GM12878 (cell line): Measurements from ENCODE around the gene LYG1. TPM values are rescaled to one million over a fixed set of nuclear protein-coding genes. Genes with fewer than 3 reads are reported as not detected.

Experiments
- ATAC-seq: fragments of 200-7000 bp; cut with Tn5 transposase; 3 replicates; pipeline ENCODE4 v1.9.1; 2020; ENCODE audit warnings: mild to moderate bottlenecking, moderate library complexity
- BruUV-seq: library from RNA; stranded (reverse); fragments of 400-500 nt; replicated peaks from 2 replicates; lab custom pipeline; 2021; lab: Mats Ljungman, UMichigan
- CTCF ChIA-PET: fragments of 300-600 bp; sonication (Branson Sonifier 250); formaldehyde crosslinking; extraction: SDS; loops from one replicate; lab custom pipeline; 2021; ENCODE audit warnings: inconsistent platforms; lab: Yijun Ruan, JAX
- POLR2A ChIA-PET: fragments of 350-600 bp; formaldehyde crosslinking; extraction: SDS; loops from one replicate; lab custom pipeline; 2021; ENCODE audit warnings: inconsistent platforms; lab: Charles Lee
- RAD21 ChIA-PET: fragments of 300-600 bp; sonication (Branson Sonifier 250); formaldehyde crosslinking; loops from one replicate; lab custom pipeline; 2023; ENCODE audit warnings: antibody characterized with exemption; ENCODE audit not compliant: unreplicated experiment; lab: Charles Lee
- SMC1A ChIA-PET: fragments of 300-600 bp; sonication (Branson Sonifier 250); formaldehyde crosslinking; loops from one replicate; lab custom pipeline; 2023; ENCODE audit not compliant: unreplicated experiment, uncharacterized antibody; lab: Charles Lee
- DNase-seq: peaks from one replicate; pipeline ENCODE4 v3.0.0-alpha.2; 2011; ENCODE audit warnings: low read depth, low spot score
- FAIRE-seq: peaks from 3 replicates; lab custom pipeline; 2011; peaks lifted over from hg19 to GRCh38; lab: Jason Lieb, UNC
- H2AFZ ChIP-seq: 2 replicates; pipeline ENCODE4 v1.6.0; 2011; ENCODE audit warnings: low read depth, low read length, control low read depth; ENCODE audit not compliant: control insufficient read depth
- H3K27ac ChIP-seq: 2 replicates; pipeline ENCODE4 v1.5.1; 2011; ENCODE audit warnings: control low read depth; ENCODE audit not compliant: control insufficient read depth, insufficient read depth
- H3K27me3 ChIP-seq, 2 experiments: replicated peaks in 1 of 2; 2 replicates each; pipeline versions ENCODE4 v1.6.0 to v1.6.1; 2011; ENCODE audit warnings: low read length in 1 of 2; ENCODE audit not compliant: control insufficient read depth in 2 of 2, insufficient read depth in 2 of 2
- H3K36me3 ChIP-seq, 2 experiments: 2 replicates each; pipeline ENCODE4 v1.5.1; 2011; ENCODE audit warnings: low read length in 1 of 2; ENCODE audit not compliant: control insufficient read depth in 2 of 2, insufficient read depth in 2 of 2
- H3K4me1 ChIP-seq: 2 replicates; pipeline ENCODE4 v1.6.1; 2011; ENCODE audit warnings: mild to moderate bottlenecking, low read length, moderate library complexity, mixed read lengths; ENCODE audit not compliant: control insufficient read depth, insufficient read depth
- H3K4me2 ChIP-seq: 2 replicates; pipeline ENCODE4 v1.6.0; 2011; ENCODE audit warnings: control low read depth; ENCODE audit not compliant: control insufficient read depth, insufficient read depth
- H3K4me3 ChIP-seq: fragments of 200-600 bp; sonication (generic); 2 replicates; pipeline ENCODE4 v1.5.1; 2016
- H3K79me2 ChIP-seq: 2 replicates; pipeline ENCODE4 v1.6.0; 2011; ENCODE audit warnings: low read length; ENCODE audit not compliant: control insufficient read depth, insufficient read depth
- H3K9ac ChIP-seq: 2 replicates; pipeline ENCODE4 v1.8.0; 2011; ENCODE audit warnings: low read length, control low read depth, mixed read lengths; ENCODE audit not compliant: control insufficient read depth, insufficient read depth
- H3K9me3 ChIP-seq: replicated peaks from 3 replicates; pipeline ENCODE4 v1.5.1; 2011; ENCODE audit warnings: mild to moderate bottlenecking, low read length; ENCODE audit not compliant: control insufficient read depth, insufficient read depth
- H4K20me1 ChIP-seq: 2 replicates; pipeline ENCODE4 v1.6.0; 2011; ENCODE audit not compliant: control insufficient read depth, insufficient read depth
- ATF7 ChIP-seq: fragments of 450-650 bp; IDR thresholded peaks from 2 replicates; pipeline ENCODE4 v1.6.1; 2016; ENCODE audit warnings: low read depth, mild to moderate bottlenecking
- KLF5 ChIP-seq: fragments of 450-650 bp; IDR thresholded peaks from 2 replicates; pipeline ENCODE4 v1.6.1; 2014; ENCODE audit warnings: mild to moderate bottlenecking; ENCODE audit not compliant: partially characterized antibody
- PKNOX1 ChIP-seq: fragments of 450-650 bp; IDR thresholded peaks from 2 replicates; pipeline ENCODE4 v1.6.1; 2016; ENCODE audit warnings: mild to moderate bottlenecking
- PRDM15 ChIP-seq: fragments of 450-650 bp; formaldehyde crosslinking; IDR thresholded peaks from 2 replicates; pipeline ENCODE4 v1.4.0; 2020; ENCODE audit warnings: mild to moderate bottlenecking, moderate library complexity
- RAD51 ChIP-seq: fragments of 450-650 bp; IDR thresholded peaks from 2 replicates; pipeline ENCODE4 v1.6.1; 2016; ENCODE audit warnings: moderate library complexity, mild to moderate bottlenecking, inconsistent platforms
- RBBP5 ChIP-seq: fragments of 200-600 bp; sonication (generic); conservative IDR thresholded peaks from 2 replicates; pipeline ENCODE4 v1.6.1; 2016
- SP1 ChIP-seq: IDR thresholded peaks from one replicate; pipeline ENCODE4 v1.6.1; 2011; ENCODE audit warnings: low read depth, low read length
- TBL1XR1 ChIP-seq: IDR thresholded peaks from 2 replicates; pipeline ENCODE4 v1.6.1; 2012; ENCODE audit warnings: low read depth, low read length, improper control_type of control experiment
- ZNF687 ChIP-seq: fragments of 450-650 bp; IDR thresholded peaks from 2 replicates; pipeline ENCODE4 v1.6.1; 2017; ENCODE audit warnings: mild to moderate bottlenecking, moderate library complexity
- WGBS: methylation state at CpG from one replicate; pipeline ENCODE4 v1.1.6; 2016; ENCODE audit warnings: low lambda C conversion rate; ENCODE audit not compliant: insufficient replicate concordance, insufficient coverage; ENCODE audit errors: missing lambda C conversion rate; 5-methylcytosine and 5-hydroxymethylcytosine counted together
- in situ Hi-C: fragments of 300-500 bp; cut with MboI; formaldehyde crosslinking; loops from 9 replicates; pipeline ENCODE4 v1.14.3; 2018; ENCODE audit warnings: mixed read lengths
- intact Hi-C: fragments of 100-400 bp; cut with micrococcal nuclease; formaldehyde crosslinking; loops from one replicate; pipeline ENCODE4 v1.14.2; 2022; ENCODE audit not compliant: unreplicated experiment
- polyA plus RNA-seq, 11 experiments: library from polyadenylated mRNA; depleted of rRNA in 4 of 11; unstranded in 6 of 11; stranded (reverse) in 5 of 11; fragments of >200 nt; fragmentation: Nextera tagmentation in 4 of 11; fragmentation: Illumina TruSeq in 1 of 11; extraction: Ambion mirVana in 4 of 11; extraction: Trizol in 1 of 11; gene quantifications; 1 replicate in 1 of 11; 2 replicates in 10 of 11; pipeline versions ENCODE4 v1.2.1 to v1.2.3, GENCODE V29; 2011 to 2016; ENCODE audit warnings: inconsistent platforms in 2 of 11, missing spikeins in 2 of 11, low read depth in 1 of 11
- total RNA-seq, 4 experiments: library from RNA; depleted of rRNA in 3 of 4; stranded (reverse); fragments of >200 nt in 3 of 4; fragmentation: Illumina TruSeq in 1 of 4; extraction: Trizol in 1 of 4; gene quantifications; 2 replicates each; pipeline versions ENCODE4 v1.2.1 to v1.2.3, GENCODE V29; 2013 to 2021
- TF ChIP-seq, protein P1 (sequence below): IDR thresholded peaks from 2 replicates; pipeline ENCODE4 v1.6.1; 2012; ENCODE audit warnings: low read depth, low read length, improper control_type of control experiment
- TF ChIP-seq, protein P2 (sequence below): IDR thresholded peaks from 2 replicates; pipeline ENCODE4 v1.6.1; 2012; ENCODE audit warnings: mild to moderate bottlenecking, low read depth, low read length

Gene LYG1
- total and polyA plus RNA-seq, 10 of the 15 experiments (the other 5 are each of a cell fraction or from before 2014, with no cell fraction given), result 0.27 to 1.3 (median 0.79) TPM; not detected in 1

DNA sequence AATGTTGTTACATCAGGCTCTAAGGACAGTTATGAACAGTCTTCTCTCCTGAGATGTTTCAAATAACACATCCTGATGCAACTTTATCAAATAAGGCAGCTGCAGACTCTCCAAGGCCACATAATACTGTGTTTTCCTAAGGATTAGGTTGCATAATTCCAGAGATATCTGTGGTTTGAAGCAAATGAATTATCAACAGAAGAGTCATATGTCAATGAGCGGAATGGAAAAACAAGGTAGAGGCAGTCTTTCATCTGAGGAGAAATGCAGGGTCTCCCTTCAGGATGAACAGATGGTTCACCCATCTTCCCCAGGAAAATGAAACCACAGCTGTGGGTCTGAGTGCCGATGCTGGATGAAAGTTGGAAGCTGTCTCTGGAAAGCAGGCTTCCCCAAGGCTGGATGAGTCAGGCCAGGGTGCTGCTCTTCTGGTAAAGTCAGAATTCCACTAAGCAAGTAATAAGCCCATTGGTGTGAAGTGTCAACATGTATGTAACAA is 22.2 kb downstream of the LYG1 start:
- in situ Hi-C loops, result no loop called here
- BruUV-seq, result no TSS peak
- Histone ChIP-seq H3K9ac (no peak overlapping the region), H2AFZ (no peak overlapping the region), H3K9me3 (no peaks in the 10 kb centered on the region), H3K4me1 (no peaks in the 10 kb centered on the region), H3K27me3 (no peaks in the 10 kb centered on the region), H3K36me3 (no peaks in the 10 kb centered on the region), H3K27ac (no peak overlapping the region), H3K79me2 (no peaks in the 10 kb centered on the region), H3K4me3 (no peak overlapping the region), H4K20me1 (no peaks in the 10 kb centered on the region), H3K4me2 (no peak overlapping the region)
- FAIRE-seq (no peak), DNase-seq (no peak), ATAC-seq (no peak)
- ChIA-PET SMC1A (no interaction called here), RAD21 (no interaction called here), CTCF (no interaction called here), POLR2A (interaction anchor here (0.6 kb wide), 1 partner anchor 32 kb away, joined by 3 read pairs; no protein-coding TSS in a partner anchor)
- WGBS, result 50% methylated on average over 2 of the region's 2 CpGs
- intact Hi-C loops, result no loop called here
- no peak for TF ChIP-seq KLF5
- TF ChIP-seq, protein P1, sequence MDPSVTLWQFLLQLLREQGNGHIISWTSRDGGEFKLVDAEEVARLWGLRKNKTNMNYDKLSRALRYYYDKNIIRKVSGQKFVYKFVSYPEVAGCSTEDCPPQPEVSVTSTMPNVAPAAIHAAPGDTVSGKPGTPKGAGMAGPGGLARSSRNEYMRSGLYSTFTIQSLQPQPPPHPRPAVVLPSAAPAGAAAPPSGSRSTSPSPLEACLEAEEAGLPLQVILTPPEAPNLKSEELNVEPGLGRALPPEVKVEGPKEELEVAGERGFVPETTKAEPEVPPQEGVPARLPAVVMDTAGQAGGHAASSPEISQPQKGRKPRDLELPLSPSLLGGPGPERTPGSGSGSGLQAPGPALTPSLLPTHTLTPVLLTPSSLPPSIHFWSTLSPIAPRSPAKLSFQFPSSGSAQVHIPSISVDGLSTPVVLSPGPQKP, result no peak
- no peak for TF ChIP-seq SP1
- no peak for TF ChIP-seq PRDM15 (CRISPR knock-in tag)
- TF ChIP-seq RAD51, result no peak
- TF ChIP-seq ATF7, result no peak
- TF ChIP-seq, protein P2, sequence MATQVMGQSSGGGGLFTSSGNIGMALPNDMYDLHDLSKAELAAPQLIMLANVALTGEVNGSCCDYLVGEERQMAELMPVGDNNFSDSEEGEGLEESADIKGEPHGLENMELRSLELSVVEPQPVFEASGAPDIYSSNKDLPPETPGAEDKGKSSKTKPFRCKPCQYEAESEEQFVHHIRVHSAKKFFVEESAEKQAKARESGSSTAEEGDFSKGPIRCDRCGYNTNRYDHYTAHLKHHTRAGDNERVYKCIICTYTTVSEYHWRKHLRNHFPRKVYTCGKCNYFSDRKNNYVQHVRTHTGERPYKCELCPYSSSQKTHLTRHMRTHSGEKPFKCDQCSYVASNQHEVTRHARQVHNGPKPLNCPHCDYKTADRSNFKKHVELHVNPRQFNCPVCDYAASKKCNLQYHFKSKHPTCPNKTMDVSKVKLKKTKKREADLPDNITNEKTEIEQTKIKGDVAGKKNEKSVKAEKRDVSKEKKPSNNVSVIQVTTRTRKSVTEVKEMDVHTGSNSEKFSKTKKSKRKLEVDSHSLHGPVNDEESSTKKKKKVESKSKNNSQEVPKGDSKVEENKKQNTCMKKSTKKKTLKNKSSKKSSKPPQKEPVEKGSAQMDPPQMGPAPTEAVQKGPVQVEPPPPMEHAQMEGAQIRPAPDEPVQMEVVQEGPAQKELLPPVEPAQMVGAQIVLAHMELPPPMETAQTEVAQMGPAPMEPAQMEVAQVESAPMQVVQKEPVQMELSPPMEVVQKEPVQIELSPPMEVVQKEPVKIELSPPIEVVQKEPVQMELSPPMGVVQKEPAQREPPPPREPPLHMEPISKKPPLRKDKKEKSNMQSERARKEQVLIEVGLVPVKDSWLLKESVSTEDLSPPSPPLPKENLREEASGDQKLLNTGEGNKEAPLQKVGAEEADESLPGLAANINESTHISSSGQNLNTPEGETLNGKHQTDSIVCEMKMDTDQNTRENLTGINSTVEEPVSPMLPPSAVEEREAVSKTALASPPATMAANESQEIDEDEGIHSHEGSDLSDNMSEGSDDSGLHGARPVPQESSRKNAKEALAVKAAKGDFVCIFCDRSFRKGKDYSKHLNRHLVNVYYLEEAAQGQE, result no peak
- no peak for TF ChIP-seq ZNF687
- TF ChIP-seq RBBP5, result no peak
- TF ChIP-seq TBL1XR1, result no peak
- TF ChIP-seq PKNOX1, result no peak
